Smooth muscle cell (in vitro differentiated cells): ENCODE results near the gene SETD5. TPM values are rescaled to one million over a fixed set of nuclear protein-coding genes. Genes with fewer than 3 reads are reported as not detected.

Source experiments
- DNase-seq: peaks from one replicate; lab custom pipeline; 2025; ENCODE audit not compliant: unreplicated experiment; lab: John Stamatoyannopoulos, UW
- H2AFZ ChIP-seq: fragments of 200-600 bp; sonication (generic); 2 replicates; pipeline ENCODE4 v1.6.0; 2016; ENCODE audit warnings: antibody characterized with exemption, low read depth, mild to moderate bottlenecking
- H3F3A ChIP-seq: fragments of 200-600 bp; sonication (generic); 2 replicates; pipeline ENCODE4 v1.6.0; 2017; ENCODE audit warnings: antibody characterized with exemption, low read depth
- H3K27ac ChIP-seq: fragments of 200-600 bp; sonication (generic); 2 replicates; pipeline ENCODE4 v1.5.1; 2016; ENCODE audit warnings: low read depth, mild to moderate bottlenecking
- H3K27me3 ChIP-seq: fragments of 200-600 bp; sonication (generic); 2 replicates; pipeline ENCODE4 v1.6.1; 2016; ENCODE audit warnings: low read depth, mild to moderate bottlenecking
- H3K36me3 ChIP-seq: fragments of 200-600 bp; sonication (generic); 2 replicates; pipeline ENCODE4 v1.5.1; 2016; ENCODE audit warnings: low read depth
- H3K4me1 ChIP-seq: fragments of 200-600 bp; sonication (generic); 2 replicates; pipeline ENCODE4 v1.5.1; 2016; ENCODE audit warnings: low read depth
- H3K4me2 ChIP-seq: fragments of 200-600 bp; sonication (generic); 2 replicates; pipeline ENCODE4 v1.6.0; 2016; ENCODE audit warnings: mild to moderate bottlenecking
- H3K4me3 ChIP-seq: fragments of 200-600 bp; sonication (generic); 2 replicates; pipeline ENCODE4 v1.5.1; 2016; ENCODE audit warnings: mild to moderate bottlenecking
- H3K79me2 ChIP-seq: fragments of 200-600 bp; sonication (generic); 2 replicates; pipeline ENCODE4 v1.6.0; 2016; ENCODE audit warnings: low read depth, mild to moderate bottlenecking
- H3K9ac ChIP-seq: fragments of 200-600 bp; sonication (generic); 2 replicates; pipeline ENCODE4 v1.6.0; 2016; ENCODE audit warnings: low read depth
- H3K9me3 ChIP-seq: fragments of 200-600 bp; sonication (generic); replicated peaks from 2 replicates; pipeline ENCODE4 v1.5.1; 2016; ENCODE audit warnings: low read depth
- H4K20me1 ChIP-seq: fragments of 200-600 bp; sonication (generic); 2 replicates; pipeline ENCODE4 v1.6.0; 2016; ENCODE audit warnings: low read depth
- WGBS: methylation state at CpG from one replicate; pipeline ENCODE4 v1.1.7; 2016; ENCODE audit warnings: low lambda C conversion rate; 5-methylcytosine and 5-hydroxymethylcytosine counted together
- polyA plus RNA-seq: library from polyadenylated mRNA; unstranded; fragments of >200 nt; fragmentation: Nextera tagmentation; extraction: Ambion mirVana; gene quantifications from 2 replicates; pipeline ENCODE4 v1.2.1, GENCODE V29; 2016
- total RNA-seq: library from RNA; depleted of rRNA; stranded (reverse); fragments of >200 nt; gene quantifications from 2 replicates; pipeline ENCODE4 v1.2.3, GENCODE V29; 2014
- TF ChIP-seq, protein P1 (sequence below): fragments of 200-600 bp; sonication (generic); IDR thresholded peaks from 2 replicates; pipeline ENCODE4 v1.5.1; 2017; ENCODE audit warnings: borderline replicate concordance, mild to moderate bottlenecking, antibody characterized with exemption; ENCODE audit not compliant: insufficient read depth, poor library complexity, severe bottlenecking

The SETD5 gene
- total and polyA plus RNA-seq, 2 experiments from 2014 or later, result 122 to 134 TPM

DNA sequence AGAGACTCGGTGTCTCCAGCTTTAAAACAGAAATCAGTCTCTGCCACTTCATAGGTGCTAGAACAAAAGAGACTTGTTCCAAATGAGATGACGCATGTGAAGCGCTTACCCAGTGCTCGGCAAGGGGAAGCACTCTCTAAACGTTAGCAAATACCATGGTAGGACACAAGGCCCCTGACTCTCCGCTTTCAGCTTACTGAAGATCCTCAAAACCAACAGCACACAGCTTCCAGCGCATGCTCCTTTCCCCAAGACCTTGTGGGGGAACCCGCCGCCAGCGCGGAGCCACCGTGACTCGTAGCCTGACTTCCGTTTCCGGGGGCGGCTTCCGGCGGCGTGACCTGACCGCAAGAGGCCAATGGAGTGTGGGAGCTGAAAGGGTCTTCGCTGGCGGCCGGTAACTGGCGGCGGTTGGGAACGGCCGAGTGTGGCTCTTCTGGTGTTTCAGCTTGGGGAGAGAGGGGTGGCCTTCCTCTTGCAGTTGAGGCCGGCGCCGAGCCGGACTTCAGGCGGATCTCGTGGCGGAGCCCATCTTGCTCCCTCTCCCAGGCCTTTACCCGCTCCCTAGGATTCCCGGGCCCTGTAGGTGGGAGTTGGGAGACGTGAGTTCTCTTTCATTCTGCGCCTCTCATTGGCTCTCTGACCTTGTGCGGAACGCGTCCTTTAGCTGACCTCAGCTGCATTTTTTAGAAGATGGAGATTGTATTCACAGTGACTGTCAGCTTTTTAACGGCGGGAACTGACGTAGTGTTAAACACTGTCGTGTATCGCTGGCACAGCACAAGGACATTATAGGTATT is 34.5 kb upstream of the SETD5 start, which contains the start of gene THUMPD3:
Gene THUMPD3, plus strand, starts transcription at position 324 of the 800 bp plus-strand sequence. CDS start 2,015 bp downstream, outside the sequence.
- TF ChIP-seq, protein P1, sequence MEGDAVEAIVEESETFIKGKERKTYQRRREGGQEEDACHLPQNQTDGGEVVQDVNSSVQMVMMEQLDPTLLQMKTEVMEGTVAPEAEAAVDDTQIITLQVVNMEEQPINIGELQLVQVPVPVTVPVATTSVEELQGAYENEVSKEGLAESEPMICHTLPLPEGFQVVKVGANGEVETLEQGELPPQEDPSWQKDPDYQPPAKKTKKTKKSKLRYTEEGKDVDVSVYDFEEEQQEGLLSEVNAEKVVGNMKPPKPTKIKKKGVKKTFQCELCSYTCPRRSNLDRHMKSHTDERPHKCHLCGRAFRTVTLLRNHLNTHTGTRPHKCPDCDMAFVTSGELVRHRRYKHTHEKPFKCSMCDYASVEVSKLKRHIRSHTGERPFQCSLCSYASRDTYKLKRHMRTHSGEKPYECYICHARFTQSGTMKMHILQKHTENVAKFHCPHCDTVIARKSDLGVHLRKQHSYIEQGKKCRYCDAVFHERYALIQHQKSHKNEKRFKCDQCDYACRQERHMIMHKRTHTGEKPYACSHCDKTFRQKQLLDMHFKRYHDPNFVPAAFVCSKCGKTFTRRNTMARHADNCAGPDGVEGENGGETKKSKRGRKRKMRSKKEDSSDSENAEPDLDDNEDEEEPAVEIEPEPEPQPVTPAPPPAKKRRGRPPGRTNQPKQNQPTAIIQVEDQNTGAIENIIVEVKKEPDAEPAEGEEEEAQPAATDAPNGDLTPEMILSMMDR, result no peak
- no peaks in the 10 kb centered on the region for H4K20me1 ChIP-seq
- peak within 1 kb of the TSS; percentile 91 for H3K27ac ChIP-seq
- H3K4me1 ChIP-seq, result no peaks in the 10 kb centered on the region
- WGBS, result 29% methylated on average over 46 of the region's 46 CpGs
- peak within 1 kb of the TSS; percentile 60 for H3K4me3 ChIP-seq
- peaks cover 8% of the 10 kb centered on the region for H3K36me3 ChIP-seq
- H3K4me2 ChIP-seq, result peak within 1 kb of the TSS; percentile 96
- H3F3A ChIP-seq, result no peaks in the 10 kb centered on the region
- H3K9ac ChIP-seq, result peak within 1 kb of the TSS; percentile 81
- DNase-seq, result peak; percentile 14
- H3K27me3 ChIP-seq, result no peaks in the 10 kb centered on the region
- H3K9me3 ChIP-seq, result no peaks in the 10 kb centered on the region
- peaks cover 14% of the 10 kb centered on the region for H3K79me2 ChIP-seq
- peak within 1 kb of the TSS; percentile 88 for H2AFZ ChIP-seq

DNA sequence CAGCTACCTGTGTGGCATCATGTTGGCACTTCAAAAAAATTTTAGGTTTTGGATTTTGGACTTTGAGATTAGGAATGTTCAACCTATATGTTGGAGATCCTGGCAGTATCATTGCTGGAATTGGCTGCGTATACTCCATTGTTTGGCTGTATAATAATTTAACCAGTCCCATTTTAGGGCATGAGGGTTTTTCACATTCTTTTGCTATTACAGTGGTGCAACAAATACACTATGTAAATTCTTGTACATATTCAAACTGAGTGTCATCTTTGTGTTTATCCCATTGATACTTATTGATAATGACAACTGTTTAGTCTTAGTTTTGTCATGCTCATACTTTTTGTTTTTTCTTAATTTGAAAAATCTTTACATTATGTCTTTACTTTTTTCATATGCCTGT is 27.9 kb upstream of the SETD5 start:
- no peaks in the 10 kb centered on the region for H3F3A ChIP-seq
- no peak overlapping the region for H2AFZ ChIP-seq
- H3K79me2 ChIP-seq, result peaks cover 13% of the 10 kb centered on the region
- TF ChIP-seq, protein P1, result no peak
- H3K9me3 ChIP-seq, result no peaks in the 10 kb centered on the region
- no peak overlapping the region for H3K9ac ChIP-seq
- peaks cover 28% of the 10 kb centered on the region for H3K36me3 ChIP-seq
- H3K4me3 ChIP-seq, result no peak overlapping the region
- H4K20me1 ChIP-seq, result peaks cover 4% of the 10 kb centered on the region
- no peak for DNase-seq
- H3K27me3 ChIP-seq, result no peaks in the 10 kb centered on the region
- no peaks in the 10 kb centered on the region for H3K4me1 ChIP-seq
- 91% methylated on average over 1 of the region's 1 CpG for WGBS
- no peak overlapping the region for H3K4me2 ChIP-seq
- no peak overlapping the region for H3K27ac ChIP-seq

DNA sequence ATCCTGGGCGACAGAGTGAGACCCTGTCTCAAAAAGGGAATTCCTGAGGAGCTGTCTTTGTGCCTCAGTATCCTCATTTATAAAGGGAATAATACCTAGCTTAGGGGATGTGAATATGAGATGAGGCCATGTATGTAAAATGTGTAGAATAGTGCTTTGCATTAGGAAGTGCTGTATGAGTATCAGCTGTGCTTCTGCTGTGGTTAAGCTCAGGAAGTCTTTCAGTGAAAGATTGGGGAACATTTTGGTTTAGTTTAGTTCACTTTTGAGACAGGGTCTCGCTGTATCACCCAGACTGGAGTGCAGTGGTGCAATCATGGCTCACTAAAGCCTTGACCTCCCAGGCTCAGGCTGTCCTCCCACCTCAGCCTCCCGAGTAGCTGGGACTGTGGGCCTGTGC is 23.9 kb upstream of the SETD5 start:
- Histone ChIP-seq H3K36me3 (peaks cover 20% of the 10 kb centered on the region), H2AFZ (no peak overlapping the region), H3K4me3 (no peak overlapping the region), H3K27me3 (no peaks in the 10 kb centered on the region), H3K9ac (no peak overlapping the region), H3K79me2 (peaks cover 8% of the 10 kb centered on the region), H3K4me1 (no peaks in the 10 kb centered on the region), H3K9me3 (no peaks in the 10 kb centered on the region), H3F3A (no peaks in the 10 kb centered on the region), H4K20me1 (peaks cover 6% of the 10 kb centered on the region), H3K4me2 (no peak overlapping the region), H3K27ac (no peak overlapping the region)
- WGBS, result 94% methylated on average over 3 of the region's 3 CpGs
- no peak for DNase-seq
- TF ChIP-seq, protein P1, result no peak
